AG09309 (cell line): Measurements from ENCODE around the gene NFAT5.
"Not testable (repeated sequence)": the region's sequence is repeated elsewhere in the genome, so short reads cannot be mapped to it uniquely, and the experiment has no call there.

Experiments used
- DNase-seq: peaks from one replicate; pipeline ENCODE4 v3.0.0-alpha.2; 2010; ENCODE audit warnings: low read depth
- H3K4me3 ChIP-seq: 2 replicates; pipeline ENCODE4 v1.5.1; 2011; ENCODE audit warnings: mild to moderate bottlenecking, low read depth, low read length, moderate library complexity; ENCODE audit not compliant: control insufficient read depth
- TF ChIP-seq, protein P1 (sequence below): IDR thresholded peaks from 2 replicates; pipeline ENCODE4 v1.5.1; 2011; ENCODE audit warnings: mild to moderate bottlenecking, low read depth, low read length, inconsistent platforms; ENCODE audit not compliant: insufficient read depth, control insufficient read depth; ENCODE audit errors: missing control alignments

NFAT5 gene

DNA sequence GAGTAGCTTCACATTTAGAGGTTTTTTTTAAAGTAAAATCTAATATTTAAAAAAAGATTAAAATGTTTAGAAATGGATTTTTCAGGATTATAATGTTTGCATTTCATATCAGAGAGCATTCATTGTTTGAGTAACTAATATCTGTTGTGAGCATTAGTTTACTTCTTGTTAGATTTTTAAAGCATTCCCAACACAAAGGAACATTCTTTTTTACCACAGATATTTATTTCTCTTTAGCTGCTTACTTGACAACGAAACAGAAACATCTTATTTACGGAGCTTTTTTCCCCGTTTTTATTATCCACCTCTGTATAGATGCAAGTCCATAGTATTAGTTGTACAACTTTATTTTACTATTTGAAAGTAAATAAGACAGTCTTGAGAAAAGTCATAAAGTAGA lies 53.0 kb downstream of the NFAT5 start:
- H3K4me3 ChIP-seq: no peak overlapping the region
- TF ChIP-seq, protein P1, sequence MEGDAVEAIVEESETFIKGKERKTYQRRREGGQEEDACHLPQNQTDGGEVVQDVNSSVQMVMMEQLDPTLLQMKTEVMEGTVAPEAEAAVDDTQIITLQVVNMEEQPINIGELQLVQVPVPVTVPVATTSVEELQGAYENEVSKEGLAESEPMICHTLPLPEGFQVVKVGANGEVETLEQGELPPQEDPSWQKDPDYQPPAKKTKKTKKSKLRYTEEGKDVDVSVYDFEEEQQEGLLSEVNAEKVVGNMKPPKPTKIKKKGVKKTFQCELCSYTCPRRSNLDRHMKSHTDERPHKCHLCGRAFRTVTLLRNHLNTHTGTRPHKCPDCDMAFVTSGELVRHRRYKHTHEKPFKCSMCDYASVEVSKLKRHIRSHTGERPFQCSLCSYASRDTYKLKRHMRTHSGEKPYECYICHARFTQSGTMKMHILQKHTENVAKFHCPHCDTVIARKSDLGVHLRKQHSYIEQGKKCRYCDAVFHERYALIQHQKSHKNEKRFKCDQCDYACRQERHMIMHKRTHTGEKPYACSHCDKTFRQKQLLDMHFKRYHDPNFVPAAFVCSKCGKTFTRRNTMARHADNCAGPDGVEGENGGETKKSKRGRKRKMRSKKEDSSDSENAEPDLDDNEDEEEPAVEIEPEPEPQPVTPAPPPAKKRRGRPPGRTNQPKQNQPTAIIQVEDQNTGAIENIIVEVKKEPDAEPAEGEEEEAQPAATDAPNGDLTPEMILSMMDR: no peak
- no peak for DNase-seq

DNA sequence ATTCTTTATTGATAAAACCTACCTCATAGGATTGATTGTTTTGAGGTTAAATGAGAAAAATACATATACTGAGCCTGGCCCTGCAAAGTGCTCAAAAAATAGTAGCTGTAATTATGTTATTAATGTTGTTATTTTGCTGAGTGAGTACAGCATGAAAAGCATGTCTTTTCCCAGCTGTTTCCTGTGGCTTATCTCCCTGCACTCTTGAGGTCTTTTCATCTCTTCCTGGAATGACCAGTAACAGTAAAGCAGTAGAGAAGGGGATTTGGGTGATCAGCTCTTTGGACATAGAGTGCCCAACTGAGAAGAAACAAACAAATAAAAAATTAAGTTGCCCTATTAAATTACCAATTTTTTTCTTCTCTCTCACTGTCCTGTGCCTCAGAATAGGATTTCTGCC lies 53.7 kb downstream of the NFAT5 start:
- no peak overlapping the region for H3K4me3 ChIP-seq
- no peak for DNase-seq
- TF ChIP-seq, protein P1: no peak

DNA sequence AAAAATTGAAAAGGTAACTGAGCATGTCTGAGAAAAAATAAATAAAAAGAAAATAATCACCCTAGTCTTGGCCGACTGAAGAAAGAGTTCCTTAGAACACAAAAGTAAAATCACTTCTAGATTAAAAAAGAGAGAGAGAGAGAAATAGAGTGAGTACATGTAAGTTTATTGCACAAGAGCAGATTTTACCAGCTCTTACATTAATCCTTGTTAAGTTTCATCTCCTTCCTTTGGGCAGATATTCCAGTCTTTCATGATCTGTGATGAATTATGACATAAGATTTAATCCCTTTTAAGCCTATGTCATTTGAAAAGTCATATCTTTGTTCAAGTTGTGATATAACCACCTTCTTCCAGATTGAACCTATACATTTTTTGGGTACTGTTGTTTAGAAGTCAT lies 54.8 kb downstream of the NFAT5 start:
- peak; percentile 24 for DNase-seq
- no peak overlapping the region for H3K4me3 ChIP-seq
- TF ChIP-seq, protein P1: no peak

DNA sequence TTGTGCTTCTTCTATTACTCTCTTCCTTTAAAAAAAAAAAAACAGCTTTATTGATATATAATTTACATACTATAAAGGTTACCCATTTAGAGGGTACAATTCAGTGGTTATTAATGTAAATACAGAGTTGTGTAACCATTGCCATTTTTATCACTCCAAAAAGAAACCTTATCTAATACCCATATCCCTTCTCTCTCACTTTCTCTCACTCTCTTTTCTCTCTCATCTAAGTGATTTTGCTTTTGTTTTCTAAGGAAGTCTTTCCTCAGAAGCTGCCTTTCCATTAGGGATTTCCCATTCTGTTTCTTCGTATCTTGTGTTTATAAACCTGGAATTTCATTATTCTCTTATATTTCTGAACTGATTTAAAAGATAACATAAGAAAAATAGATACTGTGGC lies 55.5 kb downstream of the NFAT5 start:
- no peak overlapping the region for H3K4me3 ChIP-seq
- no peak for DNase-seq
- TF ChIP-seq, protein P1: no peak

DNA sequence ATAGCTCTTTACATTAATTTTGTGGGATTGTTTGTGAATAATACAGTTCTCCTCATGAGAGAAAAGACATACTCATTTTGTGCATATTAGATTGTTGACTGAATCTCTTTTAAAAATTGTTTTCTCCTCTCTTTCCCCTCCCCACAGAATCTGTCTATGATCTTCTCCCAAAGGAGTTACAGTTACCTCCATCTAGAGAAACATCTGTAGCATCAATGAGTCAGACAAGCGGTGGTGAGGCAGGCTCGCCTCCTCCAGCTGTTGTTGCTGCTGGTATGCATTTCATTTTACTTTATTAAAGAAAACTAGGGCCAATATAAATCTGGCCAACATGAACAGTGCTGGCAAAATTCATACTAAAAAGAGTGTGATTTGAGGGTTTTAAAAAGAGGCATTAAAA lies 60.5 kb downstream of the NFAT5 start:
- no peak for DNase-seq
- TF ChIP-seq, protein P1: no peak

DNA sequence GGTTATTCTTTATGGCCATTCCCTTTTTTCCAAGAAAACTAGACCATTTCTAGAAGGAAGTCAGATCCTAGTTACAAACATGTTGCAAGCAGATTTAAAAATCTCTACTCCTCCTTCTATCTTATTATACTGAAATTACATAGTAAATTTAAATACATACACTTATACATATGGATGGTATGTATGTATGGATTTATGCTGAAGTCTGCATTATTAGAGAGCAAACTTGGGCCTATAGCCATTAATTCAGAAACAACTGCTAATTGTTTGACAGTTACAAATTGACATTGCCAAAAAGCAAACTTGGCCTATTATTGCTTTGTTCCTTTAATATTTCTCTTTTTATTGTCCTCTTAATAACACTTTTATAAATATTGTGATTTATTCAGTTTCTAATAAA lies 67.1 kb downstream of the NFAT5 start:
- TF ChIP-seq, protein P1: no peak
- no peak overlapping the region for H3K4me3 ChIP-seq
- DNase-seq: no peak

More for the DNA sequence above, 60.5 kb downstream of the NFAT5 start:
- no peak overlapping the region for H3K4me3 ChIP-seq

GRCh38 chr16:69633375-69633774 lies 67.6 kb downstream of the NFAT5 start:
- no peak for DNase-seq
- no peak overlapping the region for H3K4me3 ChIP-seq
- TF ChIP-seq, protein P1: no peak

GRCh38 chr16:69636563-69637146 lies 70.9 kb downstream of the NFAT5 start:
- not testable (repeated sequence) for DNase-seq, H3K4me3 ChIP-seq

DNA sequence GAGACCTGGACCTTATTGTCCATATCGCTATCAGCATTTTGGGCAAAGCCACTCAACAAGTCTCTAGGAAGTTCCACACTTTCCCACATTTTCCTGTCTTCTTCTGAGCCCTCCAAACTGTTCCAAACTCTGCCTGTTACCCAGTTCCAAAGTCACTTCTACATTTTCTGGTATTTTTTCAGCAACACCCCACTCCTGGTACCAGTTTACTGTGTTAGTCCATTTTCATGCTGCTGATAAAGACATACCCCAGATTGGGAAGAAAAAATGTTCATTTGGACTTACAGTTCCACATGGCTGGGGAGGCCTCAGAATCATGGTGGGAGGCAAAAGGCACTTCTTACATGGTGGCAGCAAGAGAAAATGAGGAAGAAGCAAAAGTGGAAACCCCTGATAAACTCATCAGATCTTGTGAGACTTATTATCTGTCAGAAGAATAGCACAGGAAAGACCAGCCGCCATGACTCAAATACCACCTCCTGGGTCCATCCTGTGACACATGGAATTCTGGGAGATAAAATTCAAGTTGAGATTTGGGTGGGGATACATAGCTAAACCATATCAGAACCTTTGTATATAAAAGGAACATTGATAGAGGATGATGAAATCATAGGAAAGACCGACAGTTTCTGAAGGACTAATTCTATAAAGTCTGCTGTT lies 71.6 kb downstream of the NFAT5 start:
- H3K4me3 ChIP-seq, DNase-seq: not testable (repeated sequence)
